HepG2 (cell line): ENCODE measurements around the gene KIRREL2. TPM values are rescaled to one million over a fixed set of nuclear protein-coding genes. Genes with fewer than 3 reads are reported as not detected.
"Not testable (repeated sequence)": the region's sequence is repeated elsewhere in the genome, so short reads cannot be mapped to it uniquely, and the experiment has no call there.

Experiments
- ATAC-seq: fragments of 200-7000 bp; cut with Tn5 transposase; 3 replicates; pipeline ENCODE4 v1.9.1; 2020; ENCODE audit warnings: mild to moderate bottlenecking, moderate library complexity
- BruUV-seq: library from RNA; stranded (reverse); fragments of 400-500 nt; replicated peaks from 2 replicates; lab custom pipeline; 2021; lab: Mats Ljungman, UMichigan
- CTCF ChIA-PET: fragments of 300-600 bp; formaldehyde crosslinking; extraction: SDS; loops from one replicate; lab custom pipeline; 2021; ENCODE audit warnings: low total read pairs, inconsistent platforms, low intra/inter-chr PET ratio; lab: Yijun Ruan, JAX
- POLR2A ChIA-PET: fragments of 350-600 bp; sonication (Branson Sonifier 250); formaldehyde crosslinking; loops from one replicate; lab custom pipeline; 2020; ENCODE audit warnings: antibody characterized with exemption, inconsistent platforms; lab: Yijun Ruan, JAX
- DNase-seq: peaks from one replicate; pipeline ENCODE4 v3.0.0-alpha.2; 2015; ENCODE audit warnings: low spot score
- FAIRE-seq: peaks from 3 replicates; lab custom pipeline; 2011; peaks lifted over from hg19 to GRCh38; lab: Jason Lieb, UNC
- H2AFZ ChIP-seq: one replicate; pipeline ENCODE4 v1.6.1; 2011; ENCODE audit warnings: low read length, inconsistent platforms
- H3K27ac ChIP-seq: fragments of 300-600 bp; 3 replicates; pipeline ENCODE4 v1.8.0; 2011; ENCODE audit warnings: mixed run types, mild to moderate bottlenecking, mixed read lengths, low read length, inconsistent platforms; ENCODE audit not compliant: insufficient read depth; ENCODE audit errors: extremely low read length
- H3K27me3 ChIP-seq, 2 experiments: fragments of 200-600 bp in 1 of 2; 2 replicates in 1 of 2; 3 replicates in 1 of 2; pipeline versions ENCODE4 v1.6.0 to v1.8.0; 2011; ENCODE audit warnings: low read length in 2 of 2, mild to moderate bottlenecking in 2 of 2, moderate library complexity in 2 of 2, inconsistent platforms in 1 of 2; ENCODE audit not compliant: insufficient read depth in 2 of 2, control insufficient read depth in 1 of 2
- H3K36me3 ChIP-seq, 2 experiments: fragments of 200-600 bp in 1 of 2; replicated peaks in 1 of 2; 2 replicates in 1 of 2; 3 replicates in 1 of 2; pipeline versions ENCODE4 v1.5.1 to v1.8.0; 2011; ENCODE audit warnings: low read length in 2 of 2, inconsistent platforms in 1 of 2; ENCODE audit not compliant: insufficient read depth in 2 of 2, control insufficient read depth in 1 of 2
- H3K4me1 ChIP-seq: 2 replicates; pipeline ENCODE4 v1.5.1; 2012; ENCODE audit warnings: low read length, inconsistent platforms; ENCODE audit not compliant: insufficient read depth
- H3K4me2 ChIP-seq: 2 replicates; pipeline ENCODE4 v1.6.0; 2011; ENCODE audit warnings: low read depth, low read length, inconsistent platforms
- H3K4me3 ChIP-seq, 3 experiments: fragments of 200-600 bp in 1 of 3; sonication (generic), shearing (Covaris generic) in 1 of 3; replicated peaks in 1 of 3; 2 replicates each; pipeline ENCODE4 v1.5.1; 2011 to 2016; ENCODE audit warnings: low read length in 3 of 3, inconsistent platforms in 2 of 3, low read depth in 2 of 3, mild to moderate bottlenecking in 2 of 3, control low read depth in 1 of 3, mixed read lengths in 1 of 3; ENCODE audit not compliant: insufficient read depth in 1 of 3
- H3K79me2 ChIP-seq: one replicate; pipeline ENCODE4 v1.6.1; 2011; ENCODE audit warnings: low read length, inconsistent platforms; ENCODE audit not compliant: insufficient read depth
- H3K9ac ChIP-seq: 2 replicates; pipeline ENCODE4 v1.6.0; 2011; ENCODE audit warnings: mild to moderate bottlenecking, low read depth, low read length, inconsistent platforms; ENCODE audit not compliant: insufficient read depth
- H3K9me3 ChIP-seq: 2 replicates; pipeline ENCODE4 v1.5.1; 2012; ENCODE audit warnings: mild to moderate bottlenecking, low read length
- H4K20me1 ChIP-seq: 2 replicates; pipeline ENCODE4 v1.6.0; 2011; ENCODE audit warnings: inconsistent platforms, mild to moderate bottlenecking, low read length, moderate library complexity; ENCODE audit not compliant: insufficient read depth
- HNF4G ChIP-seq, 2 experiments: sonication (generic) in 1 of 2; formaldehyde crosslinking in 1 of 2; IDR thresholded peaks; 2 replicates each; pipeline versions ENCODE4 v1.4.0 to v1.6.1; 2011 to 2020; ENCODE audit warnings: borderline replicate concordance in 2 of 2, low read depth in 2 of 2, mild to moderate bottlenecking in 2 of 2, low read length in 1 of 2, missing genetic modification reagents in 1 of 2, moderate library complexity in 1 of 2
- RBAK ChIP-seq: sonication (generic); formaldehyde crosslinking; IDR thresholded peaks from 2 replicates; pipeline ENCODE4 v1.5.1; 2020; ENCODE audit warnings: mild to moderate bottlenecking, missing genetic modification reagents
- RBM22 ChIP-seq: fragments of 200-400 bp; formaldehyde crosslinking; optimal IDR thresholded peaks from 2 replicates; pipeline ENCODE3; 2017; ENCODE audit warnings: mild to moderate bottlenecking, low read length, moderate library complexity
- ZNF878 ChIP-seq: sonication (generic); formaldehyde crosslinking; IDR thresholded peaks from 2 replicates; pipeline ENCODE4 v1.8.1; 2023; ENCODE audit warnings: mild to moderate bottlenecking, missing genetic modification reagents, moderate library complexity
- WGBS: methylation state at CpG from one replicate; pipeline ENCODE4 v1.1.6; 2017; ENCODE audit warnings: low lambda C conversion rate; 5-methylcytosine and 5-hydroxymethylcytosine counted together
- in situ Hi-C: cut with HindIII; loops from 2 replicates; pipeline ENCODE4 v1.10.0; 2017; ENCODE audit warnings: low pct_unique_long_range_greater_than_20kb; ENCODE audit not compliant: extremely low pct_ligation_motif_present
- intact Hi-C: fragments of 100-400 bp; cut with micrococcal nuclease; formaldehyde crosslinking; loops from one replicate; pipeline ENCODE4 v1.10.0; 2022; ENCODE audit not compliant: unreplicated experiment
- polyA plus RNA-seq, 8 experiments: library from polyadenylated mRNA; depleted of rRNA in 3 of 8; stranded (reverse) in 7 of 8; unstranded in 1 of 8; fragments of >200 nt; fragmentation: Illumina TruSeq in 4 of 8; extraction: Trizol in 4 of 8; gene quantifications; 2 replicates each; pipeline versions ENCODE4 v1.2.1 to v1.2.3, GENCODE V29; 2011 to 2016; ENCODE audit warnings: low read depth in 4 of 8, missing spikeins in 1 of 8, mixed read lengths in 1 of 8; ENCODE audit not compliant: insufficient read depth in 1 of 8
- total RNA-seq, 5 experiments: library from RNA; depleted of rRNA; stranded (reverse); fragments of >200 nt; fragmentation: Illumina TruSeq; extraction: Trizol; gene quantifications; 2 replicates each; pipeline ENCODE4 v1.2.3, GENCODE V29; 2016; ENCODE audit warnings: low read depth in 1 of 5
- TF ChIP-seq, protein P1 (sequence below): sonication (generic); formaldehyde crosslinking; IDR thresholded peaks from 2 replicates; pipeline ENCODE4 v1.4.0; 2020; ENCODE audit warnings: low read depth, missing genetic modification reagents

Gene KIRREL2
- total and polyA plus RNA-seq, 2 of the 13 experiments (the other 11 are each of a cell fraction or from before 2014, with no cell fraction given): 0.18 to 2.4 TPM

GRCh38 chr19:35890113-35890650 is 33.5 kb downstream of the KIRREL2 start:
- no peak for ATAC-seq
- Histone ChIP-seq H3K4me3 (no peak overlapping the region), H3K27me3 (no peaks in the 10 kb centered on the region), H3K79me2 (no peaks in the 10 kb centered on the region), H3K4me2 (no peak overlapping the region), H3K27ac (no peak overlapping the region), H4K20me1 (no peaks in the 10 kb centered on the region), H3K36me3 (peaks cover 5 to 18% of the 10 kb centered on the region in 2 experiments; a peak in 3 of 5 replicates), H3K9ac (no peak overlapping the region), H3K9me3 (no peaks in the 10 kb centered on the region), H2AFZ (no peak overlapping the region), H3K4me1 (no peaks in the 10 kb centered on the region)
- FAIRE-seq: no peak
- ChIA-PET POLR2A (no interaction called here), CTCF (no interaction called here)
- in situ Hi-C loops (no loop called here), intact Hi-C loops (no loop called here)
- no peak for DNase-seq
- WGBS: 95% methylated on average over 13 of the region's 13 CpGs
- TF ChIP-seq, protein P1, sequence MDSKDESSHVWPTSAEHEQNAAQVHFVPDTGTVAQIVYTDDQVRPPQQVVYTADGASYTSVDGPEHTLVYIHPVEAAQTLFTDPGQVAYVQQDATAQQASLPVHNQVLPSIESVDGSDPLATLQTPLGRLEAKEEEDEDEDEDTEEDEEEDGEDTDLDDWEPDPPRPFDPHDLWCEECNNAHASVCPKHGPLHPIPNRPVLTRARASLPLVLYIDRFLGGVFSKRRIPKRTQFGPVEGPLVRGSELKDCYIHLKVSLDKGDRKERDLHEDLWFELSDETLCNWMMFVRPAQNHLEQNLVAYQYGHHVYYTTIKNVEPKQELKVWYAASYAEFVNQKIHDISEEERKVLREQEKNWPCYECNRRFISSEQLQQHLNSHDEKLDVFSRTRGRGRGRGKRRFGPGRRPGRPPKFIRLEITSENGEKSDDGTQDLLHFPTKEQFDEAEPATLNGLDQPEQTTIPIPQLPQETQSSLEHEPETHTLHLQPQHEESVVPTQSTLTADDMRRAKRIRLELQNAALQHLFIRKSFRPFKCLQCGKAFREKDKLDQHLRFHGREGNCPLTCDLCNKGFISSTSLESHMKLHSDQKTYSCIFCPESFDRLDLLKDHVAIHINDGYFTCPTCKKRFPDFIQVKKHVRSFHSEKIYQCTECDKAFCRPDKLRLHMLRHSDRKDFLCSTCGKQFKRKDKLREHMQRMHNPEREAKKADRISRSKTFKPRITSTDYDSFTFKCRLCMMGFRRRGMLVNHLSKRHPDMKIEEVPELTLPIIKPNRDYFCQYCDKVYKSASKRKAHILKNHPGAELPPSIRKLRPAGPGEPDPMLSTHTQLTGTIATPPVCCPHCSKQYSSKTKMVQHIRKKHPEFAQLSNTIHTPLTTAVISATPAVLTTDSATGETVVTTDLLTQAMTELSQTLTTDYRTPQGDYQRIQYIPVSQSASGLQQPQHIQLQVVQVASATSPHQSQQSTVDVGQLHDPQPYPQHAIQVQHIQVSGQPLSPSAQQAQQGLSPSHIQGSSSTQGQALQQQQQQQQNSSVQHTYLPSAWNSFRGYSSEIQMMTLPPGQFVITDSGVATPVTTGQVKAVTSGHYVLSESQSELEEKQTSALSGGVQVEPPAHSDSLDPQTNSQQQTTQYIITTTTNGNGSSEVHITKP: no peak
- TF ChIP-seq ZNF878 (no peak), HNF4G (IDR thresholded peaks at IDR 0.05; ENCODE audit: borderline replicate concordance, low read depth, low read length) (no peak), HNF4G (CRISPR knock-in tag; IDR thresholded peaks at IDR 0.05; ENCODE audit: borderline replicate concordance, low read depth) (no peak), RBM22 (no peak), RBAK (no peak)
- no TSS peak for BruUV-seq

DNA sequence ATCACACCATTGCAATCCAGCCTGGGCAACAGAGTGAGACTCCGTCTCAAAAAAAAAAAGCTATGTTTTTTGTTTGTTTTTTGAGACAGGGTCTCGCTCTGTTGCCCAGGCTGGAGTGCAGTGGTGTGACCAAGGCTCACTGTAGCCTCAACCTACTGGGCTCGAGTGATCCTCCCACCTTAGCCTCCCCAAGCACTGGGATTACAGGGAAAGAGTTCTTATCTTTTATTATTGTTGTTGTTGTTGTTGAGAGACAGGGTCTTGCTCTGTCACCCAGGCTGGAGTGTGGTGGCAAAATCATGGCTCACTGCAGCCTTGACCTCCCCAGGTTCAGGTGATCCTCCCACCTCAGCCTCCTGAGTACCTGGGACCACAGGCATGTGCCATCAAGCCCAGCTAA is 35.1 kb downstream of the KIRREL2 start:
- H3K27ac ChIP-seq, H3K9me3 ChIP-seq, H4K20me1 ChIP-seq, POLR2A ChIA-PET, H3K9ac ChIP-seq, BruUV-seq, FAIRE-seq, H2AFZ ChIP-seq, ATAC-seq, H3K4me1 ChIP-seq, DNase-seq, intact Hi-C loops, H3K4me2 ChIP-seq, CTCF ChIA-PET, in situ Hi-C loops, H3K79me2 ChIP-seq, H3K27me3 ChIP-seq, H3K4me3 ChIP-seq: not testable (repeated sequence)
- peaks cover 8 to 29% of the 10 kb centered on the region in 2 experiments; a peak in 4 of 5 replicates for H3K36me3 ChIP-seq
- WGBS: 98% methylated on average over 3 of the region's 3 CpGs
